Neural cell (in vitro differentiated cells): ENCODE data around the gene ADGRG1.
"Not testable (repeated sequence)": the region's sequence is repeated elsewhere in the genome, so short reads cannot be mapped to it uniquely, and the experiment has no call there.

ENCODE experiments used
- CTCF ChIP-seq: fragments of 450-650 bp; IDR thresholded peaks from 2 replicates; pipeline ENCODE4 v1.5.1; 2014; ENCODE audit warnings: antibody characterized with exemption, mild to moderate bottlenecking, moderate library complexity; ENCODE audit not compliant: poor library complexity, severe bottlenecking
- EZH2 ChIP-seq: fragments of 200-600, 300-800 bp; shearing (Covaris generic), sonication (generic); IDR thresholded peaks from 2 replicates; pipeline ENCODE4 v1.6.1; 2014; ENCODE audit warnings: antibody characterized with exemption, low read length, borderline replicate concordance, mild to moderate bottlenecking; ENCODE audit not compliant: insufficient read depth, poor library complexity, severe bottlenecking
- POLR2AphosphoS5 ChIP-seq: IDR thresholded peaks from 2 replicates; pipeline ENCODE4 v1.6.1; 2012
- TAF1 ChIP-seq: IDR thresholded peaks from 2 replicates; pipeline ENCODE4 v1.6.1; 2012; ENCODE audit warnings: low read depth

GRCh38 chr16:57671451-57671850 lies 43.0 kb downstream of the ADGRG1 start:
- not testable (repeated sequence) for TF ChIP-seq CTCF, POLR2AphosphoS5, TAF1, EZH2
